ENCODE results near the gene SUPT6H. TPM values are rescaled to one million over a fixed set of nuclear protein-coding genes. Genes with fewer than 3 reads are reported as not detected.

Gene SUPT6H
- total and polyA plus RNA-seq, 2 of the 8 experiments (the other 6 are each of a cell fraction or from before 2014, with no cell fraction given): 32.0 to 59.9 TPM

DNA sequence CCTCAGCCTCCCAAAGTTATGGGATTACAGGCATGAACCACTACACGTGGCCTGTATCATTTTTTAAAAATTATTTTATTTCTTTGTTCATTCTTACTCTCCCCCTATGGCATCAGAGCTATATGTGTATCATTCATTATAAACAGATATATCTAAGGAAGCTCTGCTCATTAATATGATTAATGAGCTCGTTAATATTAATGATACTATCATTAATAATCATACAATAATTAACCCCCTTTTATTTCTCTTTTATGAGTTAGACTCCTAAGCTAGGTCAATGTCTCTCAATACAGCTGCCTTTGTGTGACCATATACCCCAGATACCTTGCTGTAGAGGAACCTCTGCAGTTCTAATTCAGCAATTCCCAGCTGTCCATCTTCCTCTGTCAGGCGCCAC, 43.5 kb upstream of the SUPT6H start:
- H3K4ac ChIP-seq (replicated peaks; ENCODE audit: insufficient read length, low read depth, low read length): no peak overlapping the region

More for the DNA sequence above, 43.5 kb upstream of the SUPT6H start:
- no peak overlapping the region for H2BK15ac ChIP-seq (ENCODE audit: low read length)
- no peak overlapping the region for H2BK12ac ChIP-seq (ENCODE audit: low read depth, low read length)
- no peak overlapping the region for H4K8ac ChIP-seq (ENCODE audit: extremely low read depth, insufficient read depth, low read length)
- no peaks in the 10 kb centered on the region for H3K27me3 ChIP-seq (replicated peaks in 1 of 4; ENCODE audit: control insufficient read depth in 3 of 4, extremely low read depth in 1 of 4, insufficient read depth in 3 of 4, low read length in 3 of 4)
- ChIA-PET CTCF (ENCODE audit: partially characterized antibody) (interaction anchor here (0.9 to 2.1 kb wide), 8 partner anchors 8 to 261 kb away, joined by 3 to 11 read pairs (median 4); partner anchors contain the start of gene SPAG5), POLR2A (ENCODE audit: partially characterized antibody) (interaction anchor here (0.6 to 14.8 kb wide), 5 partner anchors 13 to 74 kb away, joined by 3 to 163 read pairs (median 4); partner anchors contain the start of gene SPAG5)
- H2BK5ac ChIP-seq (ENCODE audit: low read depth, low read length): no peak overlapping the region
- no peaks in the 10 kb centered on the region for H3K9me3 ChIP-seq (ENCODE audit: insufficient read depth in 2 of 2, low read depth in 1 of 2, low read length in 1 of 2)
- H3K27ac ChIP-seq (ENCODE audit: low read depth, low read length): no peak overlapping the region
- no peak for FAIRE-seq
- H2BK20ac ChIP-seq (ENCODE audit: low read length): no peak overlapping the region
- no peak overlapping the region for H2AK5ac ChIP-seq (ENCODE audit: low read depth, low read length)
- no peak overlapping the region for H4K5ac ChIP-seq (ENCODE audit: insufficient read length, low read depth, low read length)
- no peak overlapping the region for H4K91ac ChIP-seq (replicated peaks; ENCODE audit: insufficient read length, low read length)
- TF ChIP-seq GTF2F1 (IDR thresholded peaks at IDR 0.05; ENCODE audit: borderline replicate concordance, low read depth, low read length) (no peak), TAF7 (optimal IDR thresholded peaks at IDR 0.05; ENCODE audit: borderline replicate concordance, low read depth, low read length) (no peak), CREB1 (IDR thresholded peaks at IDR 0.05) (no peak), TBP (IDR thresholded peaks at IDR 0.05; ENCODE audit: low read depth, low read length) (no peak), FOSL1 (IDR thresholded peaks at IDR 0.05; ENCODE audit: insufficient read depth, low read depth, low read length) (no peak), CBX5 (IDR thresholded peaks at IDR 0.05; ENCODE audit: low read depth, low read length) (no peak), RFX5 (IDR thresholded peaks at IDR 0.05; ENCODE audit: borderline replicate concordance, low read depth, low read length) (no peak), NANOG (IDR thresholded peaks at IDR 0.05; ENCODE audit: insufficient read depth, low read depth, low read length, poor library complexity, severe bottlenecking) (no peak), YY1 (IDR thresholded peaks at IDR 0.05; ENCODE audit: low read depth, low read length) (no peak), PHF8 (conservative IDR thresholded peaks at IDR 0.05; ENCODE audit: low read depth, low read length) (no peak)
- TF ChIP-seq, protein P1, sequence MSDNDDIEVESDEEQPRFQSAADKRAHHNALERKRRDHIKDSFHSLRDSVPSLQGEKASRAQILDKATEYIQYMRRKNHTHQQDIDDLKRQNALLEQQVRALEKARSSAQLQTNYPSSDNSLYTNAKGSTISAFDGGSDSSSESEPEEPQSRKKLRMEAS (IDR thresholded peaks at IDR 0.05): no peak
- no peak overlapping the region for H3K56ac ChIP-seq (replicated peaks; ENCODE audit: insufficient read length, low read depth, low read length)
- no peak overlapping the region for H3K18ac ChIP-seq (ENCODE audit: extremely low read depth, low read length)
- WGBS, 2 experiments (ENCODE audit: extremely low coverage in 1 of 2, insufficient coverage in 1 of 2, insufficient read length in 1 of 2, insufficient replicate concordance in 2 of 2, low coverage in 1 of 2, low lambda C conversion rate in 2 of 2, missing lambda C conversion rate in 1 of 2): 88% methylated on average over 3 of the region's 3 CpGs; no CpG with 5 or more reads in 1 of the 2 experiments
- peaks cover 2 to 8% of the 10 kb centered on the region in 2 experiments for H4K20me1 ChIP-seq (replicated peaks in 1 of 2; ENCODE audit: control insufficient read depth in 1 of 2, insufficient read depth in 2 of 2, low read length in 2 of 2)
- no peak overlapping the region for H2BK120ac ChIP-seq (replicated peaks; ENCODE audit: low read depth, low read length)
- no peak overlapping the region for H3K14ac ChIP-seq (ENCODE audit: insufficient read length)
- H3K4me2 ChIP-seq (ENCODE audit: insufficient read depth in 1 of 2, low read depth in 2 of 2, low read length in 2 of 2): no peak overlapping the region
- no peaks in the 10 kb centered on the region for H3K23me2 ChIP-seq (ENCODE audit: low read depth, low read length)
- no peaks in the 10 kb centered on the region for H3K79me2 ChIP-seq (ENCODE audit: control insufficient read depth in 1 of 2, insufficient read depth in 2 of 2, low read length in 2 of 2)
- H3K4me1 ChIP-seq (replicated peaks in 1 of 4; ENCODE audit: control insufficient read depth in 3 of 4, insufficient read depth in 4 of 4, low read length in 3 of 4): no peaks in the 10 kb centered on the region
- H3K9ac ChIP-seq (replicated peaks in 1 of 4; ENCODE audit: extremely low read depth in 1 of 4, low read depth in 3 of 4, low read length in 3 of 4): no peak overlapping the region
- 0 out of 2 replicates have a peak, but pooled peaks cover 2% of the 10 kb centered on the region for H3K79me1 ChIP-seq (ENCODE audit: low read depth, low read length)
- no peak overlapping the region for H3K4me3 ChIP-seq (ENCODE audit: extremely low read depth in 1 of 4, insufficient read depth in 2 of 4, low read depth in 3 of 4, low read length in 4 of 4)
- DNase-seq (ENCODE audit: low read depth in 1 of 2, low spot score in 2 of 2): no peak
- no peak overlapping the region for H2AFZ ChIP-seq (ENCODE audit: low read length)
- no peak overlapping the region for H3K23ac ChIP-seq (ENCODE audit: insufficient read length)
- H3K36me3 ChIP-seq (ENCODE audit: control insufficient read depth in 2 of 4, insufficient read depth in 4 of 4, low read length in 3 of 4): peaks cover 63 to 93% (median 81%) of the 10 kb centered on the region in 4 experiments

All from H1 (cell line).